GM21825 (cell line): ENCODE results near the gene DUSP6.
"Not testable (repeated sequence)": the region's sequence is repeated elsewhere in the genome, so short reads cannot be mapped to it uniquely, and the experiment has no call there.

Experiments used
- ATAC-seq: cut with Tn5 transposase; IDR thresholded peaks from one replicate; pipeline ENCODE4 v1.9.1; 2021; ENCODE audit warnings: mild to moderate bottlenecking, moderate library complexity; ENCODE audit not compliant: unreplicated experiment

DUSP6 gene

GRCh38 chr12:89353188-89353822 is 1.0 kb upstream of the DUSP6 start:
- no peak for ATAC-seq

- ATAC-seq: no peak
Measured at GRCh38 chr12:89352242-89352491, 134 bp downstream of the DUSP6 start.

- peak; percentile 28 for ATAC-seq
Measured at GRCh38 chr12:89351489-89352241, 636 bp downstream of the DUSP6 start.

GRCh38 chr12:89350630-89351488 is 1.4 kb downstream of the DUSP6 start:
- no peak for ATAC-seq

GRCh38 chr12:89350260-89350629 is 2.1 kb downstream of the DUSP6 start:
- no peak for ATAC-seq

- no peak for ATAC-seq
Measured at GRCh38 chr12:89349814-89350213, 2.5 kb downstream of the DUSP6 start.

- no peak for ATAC-seq
Measured at GRCh38 chr12:89348894-89349699, 3.2 kb downstream of the DUSP6 start.

- ATAC-seq: no peak
Measured at GRCh38 chr12:89347325-89347829, 4.9 kb downstream of the DUSP6 start.

GRCh38 chr12:89346741-89347324 is 5.5 kb downstream of the DUSP6 start:
- no peak for ATAC-seq

- peak; percentile 99 for ATAC-seq
Measured at GRCh38 chr12:89345830-89346740, 6.2 kb downstream of the DUSP6 start.

GRCh38 chr12:89345376-89345775 is 6.9 kb downstream of the DUSP6 start:
- no peak for ATAC-seq

- no peak for ATAC-seq
Measured at GRCh38 chr12:89344862-89345202, 7.5 kb downstream of the DUSP6 start.

GRCh38 chr12:89344043-89344861 is 8.0 kb downstream of the DUSP6 start:
- ATAC-seq: no peak

- no peak for ATAC-seq
Measured at GRCh38 chr12:89343127-89343526, 9.2 kb downstream of the DUSP6 start.

GRCh38 chr12:89340861-89341260 is 11.4 kb downstream of the DUSP6 start:
- ATAC-seq: no peak

- no peak for ATAC-seq
Measured at GRCh38 chr12:89339526-89339925, 12.8 kb downstream of the DUSP6 start.

- not testable (repeated sequence) for ATAC-seq
Measured at GRCh38 chr12:89337136-89337535, 15.2 kb downstream of the DUSP6 start.

GRCh38 chr12:89335452-89336244 is 16.7 kb downstream of the DUSP6 start:
- ATAC-seq: no peak
